ENCODE data around the gene MAGED1. TPM values are rescaled to one million over a fixed set of nuclear protein-coding genes. Genes with fewer than 3 reads are reported as not detected.

Gene MAGED1
- total and polyA plus RNA-seq, 2 donors (not counting 1 experiment from before 2014, with no cell fraction given), result 72.0 to 390 TPM

GRCh38 chrX:51878056-51878455, 15.4 kb upstream of the MAGED1 start:
- Histone ChIP-seq H3K27me3 (ENCODE audit: control insufficient read depth, insufficient read depth, low read length) (no peaks in the 10 kb centered on the region), H3K4me2 (ENCODE audit: extremely low read depth, insufficient read depth, low read length) (no peak overlapping the region), H3K27ac (ENCODE audit: insufficient read depth, low read length) (no peak overlapping the region), H2AFZ (ENCODE audit: low read length) (no peak overlapping the region), H3K4me1 (ENCODE audit: control insufficient read depth, extremely low read depth, insufficient read depth, low read length) (no peaks in the 10 kb centered on the region), H3K36me3 (ENCODE audit: control insufficient read depth, insufficient read depth, low read length) (no peaks in the 10 kb centered on the region), H3K9ac (ENCODE audit: insufficient read depth, low read length) (no peak overlapping the region), H3K9me3 (ENCODE audit: control insufficient read depth, insufficient read depth, low read depth, low read length) (no peaks in the 10 kb centered on the region), H3K4me3 (replicated peaks in 1 of 4; ENCODE audit: control extremely low read depth in 1 of 4, insufficient read depth in 1 of 4, low read depth in 3 of 4, low read length in 4 of 4) (no peak overlapping the region), H4K20me1 (ENCODE audit: control insufficient read depth, extremely low read depth, insufficient read depth, low read length) (no peaks in the 10 kb centered on the region), H3K79me2 (ENCODE audit: control insufficient read depth, insufficient read depth, low read length) (no peaks in the 10 kb centered on the region)
- no peak for DNase-seq (ENCODE audit: low read depth in 2 of 2)
- TF ChIP-seq EZH2 (IDR thresholded peaks at IDR 0.05; ENCODE audit: low read length, missing control alignments), result no peak
- TF ChIP-seq CTCF (conservative IDR thresholded peaks at IDR 0.05 in 1 of 2, IDR thresholded peaks at IDR 0.05 in 1 of 2; ENCODE audit: low read depth in 1 of 2, low read length in 2 of 2), result no peak

GRCh38 chrX:51889851-51890250, 3.6 kb upstream of the MAGED1 start:
- Histone ChIP-seq H2AFZ (ENCODE audit: low read length) (no peak overlapping the region), H3K4me3 (replicated peaks in 1 of 4; ENCODE audit: control extremely low read depth in 1 of 4, insufficient read depth in 1 of 4, low read depth in 3 of 4, low read length in 4 of 4) (no peak overlapping the region), H3K9me3 (ENCODE audit: control insufficient read depth, insufficient read depth, low read depth, low read length) (no peaks in the 10 kb centered on the region), H3K4me1 (ENCODE audit: control insufficient read depth, extremely low read depth, insufficient read depth, low read length) (peaks cover 8% of the 10 kb centered on the region), H3K36me3 (ENCODE audit: control insufficient read depth, insufficient read depth, low read length) (no peaks in the 10 kb centered on the region), H3K27me3 (ENCODE audit: control insufficient read depth, insufficient read depth, low read length) (no peaks in the 10 kb centered on the region), H3K27ac (ENCODE audit: insufficient read depth, low read length) (no peak overlapping the region), H3K4me2 (ENCODE audit: extremely low read depth, insufficient read depth, low read length) (no peak overlapping the region), H3K79me2 (ENCODE audit: control insufficient read depth, insufficient read depth, low read length) (peaks cover 12% of the 10 kb centered on the region), H4K20me1 (ENCODE audit: control insufficient read depth, extremely low read depth, insufficient read depth, low read length) (no peaks in the 10 kb centered on the region), H3K9ac (ENCODE audit: insufficient read depth, low read length) (no peak overlapping the region)
- no peak for TF ChIP-seq EZH2 (IDR thresholded peaks at IDR 0.05; ENCODE audit: low read length, missing control alignments)
- TF ChIP-seq CTCF (conservative IDR thresholded peaks at IDR 0.05 in 1 of 2, IDR thresholded peaks at IDR 0.05 in 1 of 2; ENCODE audit: low read depth in 1 of 2, low read length in 2 of 2), result no peak
- DNase-seq (ENCODE audit: low read depth in 2 of 2), result no peak

- Histone ChIP-seq H3K4me3 (replicated peaks in 1 of 4; ENCODE audit: control extremely low read depth in 1 of 4, insufficient read depth in 1 of 4, low read depth in 3 of 4, low read length in 4 of 4) (no peak overlapping the region), H3K27me3 (ENCODE audit: control insufficient read depth, insufficient read depth, low read length) (no peaks in the 10 kb centered on the region), H3K4me1 (ENCODE audit: control insufficient read depth, extremely low read depth, insufficient read depth, low read length) (peaks cover 11% of the 10 kb centered on the region), H3K36me3 (ENCODE audit: control insufficient read depth, insufficient read depth, low read length) (peaks cover 2% of the 10 kb centered on the region), H3K79me2 (ENCODE audit: control insufficient read depth, insufficient read depth, low read length) (peaks cover 26% of the 10 kb centered on the region), H4K20me1 (ENCODE audit: control insufficient read depth, extremely low read depth, insufficient read depth, low read length) (no peaks in the 10 kb centered on the region), H2AFZ (ENCODE audit: low read length) (no peak overlapping the region), H3K9ac (ENCODE audit: insufficient read depth, low read length) (no peak overlapping the region), H3K9me3 (ENCODE audit: control insufficient read depth, insufficient read depth, low read depth, low read length) (no peaks in the 10 kb centered on the region), H3K27ac (ENCODE audit: insufficient read depth, low read length) (peak overlapping the region; percentile 22), H3K4me2 (ENCODE audit: extremely low read depth, insufficient read depth, low read length) (no peak overlapping the region)
- no peak for TF ChIP-seq EZH2 (IDR thresholded peaks at IDR 0.05; ENCODE audit: low read length, missing control alignments)
- TF ChIP-seq CTCF (conservative IDR thresholded peaks at IDR 0.05 in 1 of 2, IDR thresholded peaks at IDR 0.05 in 1 of 2; ENCODE audit: low read depth in 1 of 2, low read length in 2 of 2), result no peak
- DNase-seq (ENCODE audit: low read depth in 2 of 2), result no peak
These were observed 2.2 kb upstream of the MAGED1 start for GRCh38 chrX:51891245-51891644.
